ENCODE results near the gene NEDD4L.

Gene NEDD4L

DNA sequence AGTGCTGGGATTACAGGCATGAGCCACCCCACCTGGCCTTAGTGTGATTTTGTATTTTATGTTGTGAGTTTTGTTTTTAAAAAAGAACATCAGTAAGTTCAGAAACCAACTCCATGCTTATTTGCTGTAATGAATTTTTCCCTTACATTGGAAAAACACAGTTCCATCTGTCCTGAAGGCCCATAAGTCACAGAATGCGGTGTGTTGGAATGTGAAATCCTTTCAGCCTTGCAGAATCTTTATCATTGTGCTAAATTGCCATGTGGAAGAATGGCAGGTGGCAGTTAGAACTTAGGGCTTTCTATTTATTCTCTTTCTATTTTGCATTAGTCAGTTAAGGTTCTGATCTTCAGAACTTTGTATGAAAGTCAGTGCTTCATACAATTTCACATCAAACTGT is 52.6 kb downstream of the NEDD4L start:
- DNase-seq: no peak

DNA sequence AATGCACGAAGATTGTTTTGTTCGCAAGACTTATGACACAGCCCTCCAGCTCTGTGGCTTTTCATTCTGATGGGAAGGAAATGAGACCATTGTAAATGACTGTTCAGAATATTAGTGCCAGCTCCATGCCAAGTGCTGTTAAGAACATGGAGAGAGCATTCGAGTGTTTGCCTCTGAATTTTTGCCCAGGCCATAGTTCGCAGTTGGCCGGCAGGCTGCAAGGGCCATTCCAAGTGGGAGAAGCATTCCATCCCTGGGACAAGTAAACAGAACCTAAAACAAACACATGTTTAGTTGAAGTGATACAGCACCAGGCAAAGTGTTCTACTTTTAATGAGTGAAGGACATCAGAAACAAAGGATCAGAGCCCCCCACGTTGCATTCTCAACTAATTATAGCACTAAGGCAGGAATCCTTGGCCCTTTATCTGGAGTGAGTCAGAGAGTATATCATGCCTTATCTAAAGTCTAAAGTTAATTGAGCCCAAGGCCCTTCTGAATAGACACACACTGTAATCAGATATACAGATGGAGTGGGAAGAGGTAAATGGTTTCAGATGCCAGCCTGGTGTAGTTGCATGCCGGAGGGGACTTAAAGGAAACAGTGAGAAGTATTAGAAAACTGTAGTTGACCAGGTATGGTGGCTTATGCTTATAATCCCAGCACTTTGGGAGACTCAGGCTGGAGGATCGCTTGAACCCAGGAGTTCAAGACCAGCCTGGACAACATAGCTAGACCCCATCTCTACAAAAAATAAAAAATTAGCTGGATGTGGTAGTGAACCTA is 53.3 kb downstream of the NEDD4L start:
- no peak for DNase-seq

DNA sequence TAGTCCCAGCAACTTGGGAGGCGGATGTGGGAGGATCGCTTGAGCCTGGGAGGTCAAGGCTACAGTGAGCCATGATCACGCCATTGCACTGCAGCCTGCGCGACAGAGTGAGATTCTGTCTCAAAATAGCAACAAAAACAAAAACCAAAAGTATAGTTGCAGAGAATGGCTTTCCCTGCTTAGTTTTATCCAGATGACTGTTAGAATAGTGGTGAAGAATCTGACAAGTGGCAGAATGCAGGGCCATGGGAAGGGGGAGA is 53.8 kb downstream of the NEDD4L start:
- DNase-seq: no peak

DNA sequence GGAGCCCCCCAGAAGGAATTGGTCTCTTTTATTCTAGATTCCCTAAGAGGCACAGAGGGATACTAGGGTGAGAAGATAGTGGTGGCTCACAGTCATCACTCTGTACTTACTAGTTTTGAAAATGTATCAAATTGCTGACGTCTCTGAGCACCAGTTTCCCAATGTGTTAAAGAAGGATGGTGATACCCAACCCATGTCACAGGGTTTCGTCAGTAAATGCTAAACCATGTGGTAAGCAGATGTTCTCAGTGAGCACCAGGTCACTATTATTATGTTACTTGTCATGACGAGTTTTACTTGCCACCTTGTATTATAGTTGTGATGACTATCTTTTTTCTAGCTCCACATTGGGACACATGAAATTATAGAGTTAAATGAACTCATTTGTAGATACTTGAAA is 54.7 kb downstream of the NEDD4L start:
- no peak for DNase-seq

DNA sequence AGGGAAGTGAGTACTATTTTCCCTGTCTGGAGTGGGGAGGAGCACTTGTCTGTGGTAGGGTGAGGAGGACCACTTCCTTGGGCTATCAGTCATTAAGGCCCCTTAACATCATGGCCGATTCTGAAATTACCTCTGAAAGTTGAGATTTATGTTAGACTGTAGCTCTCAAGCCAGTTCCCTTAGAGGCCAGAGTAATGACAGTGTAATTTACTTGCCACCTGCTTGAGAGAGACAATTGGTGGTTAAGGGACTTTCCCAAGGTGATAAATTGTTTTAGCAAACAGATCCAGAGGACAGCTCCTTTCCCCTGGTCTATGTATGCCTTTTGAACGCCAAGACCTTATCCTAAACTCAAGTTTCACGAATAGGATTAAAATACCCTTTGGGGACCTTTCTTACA is 56.1 kb downstream of the NEDD4L start:
- peak; percentile 42 for DNase-seq

DNA sequence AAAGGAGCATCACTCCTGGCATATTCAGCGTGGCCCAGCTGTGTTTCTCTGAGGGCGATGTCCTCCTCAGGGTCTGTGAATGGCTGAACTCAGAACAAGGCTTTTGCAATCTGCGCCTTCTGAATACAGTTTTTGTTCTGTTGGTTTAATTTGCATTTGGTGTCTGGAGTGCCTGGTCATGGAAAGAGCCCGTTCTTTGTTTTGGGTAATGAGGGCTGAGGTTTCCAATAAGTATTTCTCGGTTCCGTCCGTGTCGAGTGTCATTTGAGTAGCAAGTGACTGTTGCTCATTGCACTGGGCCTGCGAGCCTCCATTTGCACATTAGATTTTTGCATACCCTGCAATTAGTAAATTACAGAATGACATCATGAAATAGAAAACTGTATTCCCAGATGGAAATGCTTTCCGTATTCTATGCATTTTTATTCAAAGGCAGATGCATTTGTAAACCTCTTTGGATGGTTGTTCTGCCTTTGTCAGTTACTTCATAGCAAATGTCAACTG is 57.3 kb downstream of the NEDD4L start:
- DNase-seq: peak; percentile 70

DNA sequence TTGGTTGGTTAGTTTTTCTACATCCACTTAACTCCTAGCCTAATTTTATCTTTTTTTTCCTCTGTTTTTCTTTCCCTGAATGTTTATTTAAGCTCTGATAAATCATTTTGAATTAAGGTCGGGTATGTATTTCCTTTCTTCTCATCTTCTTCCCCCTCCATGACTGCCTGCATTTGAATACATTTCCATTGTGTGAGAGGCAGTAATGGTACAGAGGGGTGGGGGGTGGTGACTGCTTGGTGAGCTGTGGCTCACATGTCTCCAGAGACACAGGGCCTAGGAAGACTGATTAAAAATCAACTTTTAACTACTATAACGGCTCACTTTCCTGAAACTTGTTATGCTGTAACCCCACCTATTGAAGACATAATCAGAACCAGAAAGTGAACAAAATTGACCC is 58.0 kb downstream of the NEDD4L start:
- DNase-seq: no peak

DNA sequence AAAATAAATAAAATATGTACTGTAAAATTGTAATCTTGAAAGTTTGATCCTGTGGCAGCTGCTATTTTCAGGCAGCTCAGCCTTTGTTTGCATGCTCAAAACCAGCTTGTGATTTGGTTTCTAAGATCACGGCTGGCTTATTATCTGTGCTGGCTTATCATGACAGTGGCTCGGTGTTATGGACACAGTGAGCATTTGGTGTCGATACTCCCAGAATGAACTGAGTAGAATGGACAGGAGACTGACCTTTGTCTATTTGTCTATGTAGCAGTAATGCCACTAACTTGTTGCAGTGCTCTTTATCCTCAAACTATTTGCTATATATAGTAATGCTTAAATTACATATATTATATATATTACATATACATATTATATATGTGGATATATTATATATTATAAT is 58.8 kb downstream of the NEDD4L start:
- DNase-seq: no peak

DNA sequence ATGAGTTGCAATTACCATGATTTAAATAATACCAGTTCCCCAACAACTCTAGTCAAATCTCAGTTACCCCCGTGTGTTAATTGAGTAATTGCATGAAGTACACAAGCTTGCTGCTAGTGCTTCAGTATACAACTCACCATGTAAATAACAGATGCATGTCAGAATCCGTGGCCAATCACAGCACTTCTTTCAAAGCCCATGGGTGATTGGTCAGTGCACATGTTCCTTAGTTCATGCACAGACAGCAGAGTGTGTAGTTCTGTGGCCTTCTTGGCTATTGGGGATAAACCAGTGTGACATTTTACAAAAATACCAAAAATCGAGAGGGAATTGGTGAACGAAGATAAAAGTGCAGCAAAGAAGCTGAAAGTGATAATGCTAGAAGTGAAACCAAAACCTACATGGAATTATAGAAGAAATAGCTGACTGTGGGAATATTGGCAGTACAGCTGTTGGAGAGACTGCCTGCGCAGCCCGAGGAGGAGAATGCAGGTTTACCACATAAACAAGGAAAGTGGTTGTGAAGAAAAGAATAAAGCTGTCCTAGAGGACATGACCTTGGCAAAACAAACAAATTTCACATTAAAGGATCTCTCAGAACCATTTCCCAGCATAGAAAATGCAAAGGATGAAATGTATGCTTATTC is 59.4 kb downstream of the NEDD4L start:
- DNase-seq: no peak

DNA sequence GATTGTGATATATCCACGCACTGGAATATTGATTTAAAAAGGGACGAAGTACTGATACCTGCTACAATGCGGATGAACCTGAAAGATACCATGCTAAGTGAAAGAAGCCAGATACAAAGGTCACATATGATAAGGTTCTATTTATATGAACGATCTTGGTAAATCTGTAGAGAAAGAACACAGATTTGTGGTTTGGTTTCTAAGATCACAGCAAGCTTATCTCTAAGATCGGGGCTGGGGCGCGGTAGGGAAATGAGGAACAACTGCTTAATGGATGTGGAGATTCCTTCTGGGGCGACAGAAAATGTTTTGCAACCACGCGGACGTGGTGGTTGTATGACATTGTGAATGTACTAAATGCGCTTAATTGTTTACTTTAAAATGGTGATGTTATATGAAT is 60.1 kb downstream of the NEDD4L start:
- no peak for DNase-seq

DNA sequence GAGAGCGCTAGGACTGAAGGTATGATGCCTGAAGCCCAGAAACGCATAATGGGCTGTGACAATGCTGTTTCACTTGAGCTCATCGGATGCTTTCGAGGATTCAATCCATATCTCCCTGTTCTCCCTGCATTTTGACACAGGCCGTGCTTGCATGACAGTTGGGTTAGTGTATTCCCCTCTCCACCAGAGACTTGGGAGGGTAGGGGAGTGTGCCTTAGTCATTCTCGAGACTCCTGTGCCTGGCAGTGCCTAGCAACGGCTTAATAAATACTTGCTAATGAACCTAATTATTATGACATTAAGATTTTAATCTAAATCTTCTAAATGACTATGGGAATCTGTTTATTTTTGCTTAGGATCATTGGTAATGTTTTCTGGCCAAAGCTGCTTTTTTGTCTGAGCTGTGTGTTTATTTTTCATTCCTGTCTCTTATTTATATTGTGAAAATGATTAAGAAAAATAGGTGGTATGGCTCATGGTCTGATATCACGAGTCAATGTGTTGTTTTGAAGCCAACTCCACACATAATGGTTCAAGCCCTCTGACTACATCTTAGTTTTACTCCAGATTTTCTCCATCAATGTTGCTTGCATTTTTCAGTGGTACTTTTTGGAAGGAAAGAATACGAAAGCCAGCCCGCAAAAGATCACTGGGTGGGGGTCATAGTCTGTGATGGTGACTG is 61.3 kb downstream of the NEDD4L start:
- DNase-seq: no peak

DNA sequence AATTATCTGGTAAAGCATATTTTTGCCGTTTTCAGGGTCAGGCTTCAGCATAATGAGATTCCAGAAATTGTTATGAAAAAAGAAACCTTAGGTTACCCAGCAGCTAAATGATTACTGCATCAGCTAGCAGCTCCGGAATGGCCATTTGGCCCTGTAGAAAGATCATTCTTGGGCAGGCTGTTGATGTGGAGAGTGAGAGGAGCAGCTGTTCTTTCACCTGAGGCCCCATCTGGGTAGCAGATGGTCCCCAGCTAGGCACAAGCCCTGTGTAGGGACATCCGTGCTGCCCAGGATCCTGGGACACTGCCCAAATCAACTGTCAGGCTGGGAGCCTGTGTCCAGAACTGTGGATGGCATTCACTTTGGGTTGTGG is 61.8 kb downstream of the NEDD4L start:
- no peak for DNase-seq

DNA sequence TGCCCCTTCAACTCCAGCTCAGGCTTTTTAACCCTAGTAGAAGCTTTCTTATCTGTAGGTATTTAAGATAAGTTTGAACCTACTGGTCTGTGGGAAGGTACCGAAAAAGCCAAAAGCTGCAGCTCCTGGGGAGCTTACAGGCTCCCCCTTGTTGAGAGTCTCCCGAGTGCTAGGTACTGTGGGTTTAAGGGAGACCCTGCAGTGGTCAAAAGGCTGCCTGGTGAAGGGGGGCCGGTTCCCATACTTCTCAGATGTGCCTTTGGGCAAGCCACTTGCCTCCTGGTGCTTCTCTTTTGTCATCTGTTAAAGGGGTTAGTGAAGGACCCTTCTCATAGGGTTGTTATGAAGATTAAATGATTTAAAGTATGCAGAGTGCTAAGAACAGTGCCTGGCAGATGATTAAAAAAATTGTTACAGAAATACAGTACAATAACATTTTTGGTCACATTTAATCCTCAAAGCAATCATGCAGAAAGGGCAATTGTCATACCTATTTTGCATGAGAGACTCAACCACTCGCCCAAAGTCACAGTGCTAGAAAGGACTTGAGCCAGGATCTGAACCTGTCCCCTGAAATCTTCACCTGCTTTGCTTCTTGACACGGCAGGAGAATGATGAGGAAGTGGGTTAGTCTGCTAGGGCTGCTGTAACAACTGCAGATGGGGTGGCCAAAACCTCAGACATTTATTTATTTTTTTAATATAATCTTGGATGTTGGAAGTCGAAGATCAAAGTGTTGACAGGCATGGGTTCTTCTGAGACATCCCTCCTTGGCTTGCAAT is 62.5 kb downstream of the NEDD4L start:
- no peak for DNase-seq

DNA sequence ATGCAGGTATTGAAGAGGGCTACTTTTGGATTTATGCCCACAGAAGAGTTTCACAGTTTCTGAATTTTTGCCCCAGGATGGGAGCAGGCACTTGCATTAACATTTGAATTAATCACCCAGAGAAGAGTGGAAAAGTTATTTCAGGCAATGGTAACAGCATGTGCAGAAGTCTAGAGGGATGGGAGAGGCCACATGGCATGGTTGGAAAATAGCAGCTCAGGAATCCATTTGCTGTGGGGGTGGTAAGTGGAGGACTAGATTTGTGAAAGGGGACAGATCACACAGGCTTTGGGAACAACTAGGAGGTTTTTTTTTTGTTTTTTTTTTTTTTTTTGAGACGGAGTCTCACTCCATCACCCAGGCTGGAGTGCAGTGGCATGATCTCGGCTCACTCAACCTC is 65.2 kb downstream of the NEDD4L start:
- no peak for DNase-seq

DNA sequence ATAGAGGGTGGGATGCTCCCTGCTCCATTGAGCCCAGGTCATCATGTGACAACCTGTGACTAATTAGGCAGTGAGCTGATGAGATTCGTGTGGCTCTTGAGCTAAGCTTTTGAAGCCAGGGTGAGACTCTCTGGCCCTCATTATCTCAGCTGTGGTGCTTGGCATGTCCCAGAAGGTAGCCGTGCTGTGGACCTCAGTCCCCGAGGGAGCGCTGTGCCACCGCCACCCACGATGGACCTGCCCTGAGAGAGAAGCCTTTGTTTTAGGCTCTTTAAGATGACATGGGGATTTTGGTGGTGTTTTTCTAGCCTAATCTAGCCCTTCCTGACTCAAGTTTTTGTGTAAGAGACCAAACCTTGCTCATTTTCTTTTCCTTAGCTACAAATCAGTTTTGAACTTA is 66.4 kb downstream of the NEDD4L start:
- no peak for DNase-seq

DNA sequence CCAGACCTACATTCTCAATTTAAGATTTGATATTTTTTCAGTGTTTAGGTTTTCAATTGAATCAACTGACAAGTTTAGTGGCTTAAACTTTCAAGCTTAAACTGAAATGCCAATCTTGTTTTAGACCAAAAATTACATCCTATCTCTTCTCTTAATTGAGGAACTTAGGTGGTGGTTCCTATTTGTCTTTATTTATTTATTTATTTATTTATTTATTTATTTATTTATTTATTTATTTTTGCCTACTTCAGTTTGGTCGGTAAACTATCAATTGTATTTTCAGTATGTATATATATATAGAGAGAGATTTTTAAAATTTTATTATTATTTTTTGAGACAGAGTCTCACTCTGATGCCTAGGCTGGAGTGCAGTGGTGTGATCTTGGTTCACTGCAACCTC is 68.1 kb downstream of the NEDD4L start:
- DNase-seq: no peak

DNA sequence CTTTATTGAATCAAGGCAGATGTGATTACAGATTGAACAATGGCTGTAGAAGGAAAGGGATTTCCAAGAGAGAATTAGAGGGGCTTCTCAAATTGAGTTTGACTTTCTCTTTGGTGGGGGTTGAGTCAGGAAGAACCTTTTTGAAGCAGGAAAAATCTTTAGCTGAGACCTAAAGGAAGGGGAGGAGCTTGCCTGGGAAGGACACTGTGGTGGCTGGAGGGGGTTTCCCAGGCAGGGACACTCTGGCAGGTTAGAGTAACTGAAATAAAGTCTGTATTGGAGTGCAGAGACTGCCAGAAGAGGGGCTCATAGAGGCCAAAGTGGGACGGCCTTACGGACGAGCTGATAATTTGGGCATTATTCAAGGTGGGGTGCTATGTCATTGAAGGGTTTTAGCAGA is 69.3 kb downstream of the NEDD4L start:
- no peak for DNase-seq

DNA sequence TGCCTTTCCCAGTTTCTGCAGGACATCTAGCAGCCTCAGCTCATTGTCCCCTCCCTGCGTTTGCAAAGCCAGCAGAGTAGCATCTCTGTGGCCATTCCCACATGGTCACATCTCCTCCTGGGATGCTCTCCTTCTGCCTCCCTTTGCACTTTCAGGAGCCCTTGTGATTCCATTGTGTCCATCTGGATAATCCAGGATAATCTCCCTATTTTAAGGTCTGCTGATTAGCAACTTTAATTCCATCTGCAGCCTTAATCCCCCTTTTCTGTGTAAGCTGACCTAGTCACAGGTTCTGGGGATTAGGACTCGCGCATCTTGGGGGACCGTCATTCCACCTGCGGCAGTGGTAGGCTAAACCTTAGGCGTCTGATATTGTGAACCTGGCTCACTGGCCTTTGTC is 70.7 kb downstream of the NEDD4L start:
- DNase-seq: no peak

DNA sequence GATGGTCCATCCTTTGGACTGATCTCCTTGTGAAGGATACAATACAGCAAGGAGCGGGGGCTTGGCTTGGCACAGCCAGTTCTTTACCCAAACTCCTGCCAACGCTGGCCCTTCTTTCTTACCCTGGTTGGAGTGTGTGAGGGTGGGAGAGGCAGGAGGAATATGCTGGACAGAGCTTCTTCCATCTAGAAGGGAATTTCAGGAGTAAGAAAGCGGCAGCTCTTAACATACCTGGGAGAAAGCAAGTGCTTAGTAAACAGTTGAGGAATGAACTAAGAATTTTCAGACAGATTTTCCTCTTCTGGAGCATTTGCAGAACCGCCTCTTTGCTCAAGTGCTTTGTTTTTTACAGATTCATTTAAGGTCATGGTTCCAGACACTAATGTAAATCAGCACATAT is 72.8 kb downstream of the NEDD4L start:
- no peak for DNase-seq

DNA sequence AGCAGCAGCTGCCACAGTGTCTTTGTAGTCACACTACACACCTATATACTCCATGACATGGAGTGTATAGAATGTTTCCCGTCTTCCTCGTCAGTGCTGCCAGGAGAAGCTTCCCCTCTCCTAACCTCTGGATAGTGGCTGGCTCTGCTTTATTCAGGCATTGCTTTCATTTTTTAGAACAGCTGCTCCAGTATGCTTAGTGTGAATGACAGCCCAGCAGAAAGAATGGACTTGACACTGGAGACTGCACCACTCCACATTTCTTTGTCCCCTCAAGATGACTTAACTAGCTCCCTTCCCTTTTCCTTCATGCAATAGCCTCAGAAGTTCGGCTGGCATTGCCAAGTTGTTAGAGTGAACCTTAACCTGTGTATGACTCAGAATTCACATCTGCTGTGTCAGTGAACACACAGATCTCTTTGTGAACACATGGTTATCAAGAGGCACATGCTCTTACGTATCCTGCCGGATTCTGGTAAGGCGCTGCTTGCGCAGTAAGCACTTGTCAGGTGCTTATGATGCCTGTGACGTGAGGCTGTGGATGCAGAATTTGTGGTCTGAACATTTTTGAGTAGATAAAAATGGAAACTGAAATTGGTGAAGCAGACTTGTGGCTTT is 73.9 kb downstream of the NEDD4L start:
- no peak for DNase-seq

DNA sequence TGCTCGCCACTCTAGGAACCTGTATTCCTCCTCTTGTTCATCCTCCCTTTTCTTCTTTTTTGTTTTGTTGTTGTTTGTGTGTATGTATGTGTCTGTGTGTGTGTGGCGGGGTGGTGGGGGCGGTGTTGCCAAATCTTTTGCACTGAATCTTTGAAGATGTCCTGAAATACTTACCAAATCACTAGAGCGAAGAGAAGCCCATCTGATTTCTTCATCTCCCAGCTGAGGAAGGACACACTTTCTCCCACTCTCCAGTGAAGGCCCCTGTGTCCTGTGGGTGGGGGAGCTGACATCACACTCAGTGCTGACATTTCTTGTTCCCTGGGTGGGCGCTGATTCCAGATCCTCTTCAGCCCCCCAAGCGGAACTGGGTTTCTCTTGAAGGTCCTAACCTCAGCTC is 74.5 kb downstream of the NEDD4L start:
- DNase-seq: no peak

DNA sequence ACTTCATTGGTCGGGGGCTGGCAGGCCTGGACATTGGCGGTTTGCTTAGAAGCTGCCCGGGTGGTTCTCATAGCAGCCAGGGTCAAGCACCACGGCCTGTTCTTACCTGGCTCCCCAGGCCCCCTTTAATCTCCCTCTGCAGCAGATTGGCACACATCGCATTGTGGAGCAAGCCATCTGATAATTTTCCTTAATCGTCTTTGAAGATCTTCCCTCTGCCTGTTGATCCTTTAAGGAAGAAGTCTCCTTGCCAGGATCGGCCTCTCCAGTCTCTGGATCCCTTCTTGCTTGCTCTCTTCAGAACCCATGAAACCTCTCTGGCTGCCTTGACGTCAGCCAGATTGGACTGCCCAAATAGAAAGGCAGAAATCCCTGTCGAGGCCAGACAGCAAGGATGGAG is 75.8 kb downstream of the NEDD4L start:
- DNase-seq: no peak

DNA sequence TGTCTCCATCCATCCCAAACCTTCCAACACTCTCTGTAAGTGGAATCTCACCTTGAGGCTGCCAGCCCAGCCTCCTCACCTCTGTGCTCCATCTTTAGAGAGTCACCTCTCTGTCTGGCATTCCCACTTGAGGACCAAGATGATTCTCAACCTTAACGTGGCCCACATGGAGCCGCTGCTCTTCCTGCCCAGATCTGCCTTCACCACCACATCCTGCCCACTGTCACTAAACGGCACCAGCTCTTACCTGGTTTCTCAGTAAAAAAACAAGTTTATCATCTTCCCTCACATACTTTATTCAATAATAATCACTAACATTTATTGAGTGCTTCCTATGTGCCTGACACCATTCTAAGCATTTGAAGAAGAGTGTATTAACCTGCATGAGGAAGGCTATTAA is 80.4 kb downstream of the NEDD4L start:
- DNase-seq: no peak
